ENCODE data around the gene ITGA2. TPM values are rescaled to one million over a fixed set of nuclear protein-coding genes. Genes with fewer than 3 reads are reported as not detected.
"Not testable (repeated sequence)": the region's sequence is repeated elsewhere in the genome, so short reads cannot be mapped to it uniquely, and the experiment has no call there.

Gene ITGA2
- total RNA-seq (2014; rRNA removed; shearing (Covaris generic)): 5.0 and 5.5 TPM in 2 replicates
- polyA plus RNA-seq (2014; cell fraction: nucleus; rRNA removed): 1.4 and 1.9 TPM in 2 replicates

DNA sequence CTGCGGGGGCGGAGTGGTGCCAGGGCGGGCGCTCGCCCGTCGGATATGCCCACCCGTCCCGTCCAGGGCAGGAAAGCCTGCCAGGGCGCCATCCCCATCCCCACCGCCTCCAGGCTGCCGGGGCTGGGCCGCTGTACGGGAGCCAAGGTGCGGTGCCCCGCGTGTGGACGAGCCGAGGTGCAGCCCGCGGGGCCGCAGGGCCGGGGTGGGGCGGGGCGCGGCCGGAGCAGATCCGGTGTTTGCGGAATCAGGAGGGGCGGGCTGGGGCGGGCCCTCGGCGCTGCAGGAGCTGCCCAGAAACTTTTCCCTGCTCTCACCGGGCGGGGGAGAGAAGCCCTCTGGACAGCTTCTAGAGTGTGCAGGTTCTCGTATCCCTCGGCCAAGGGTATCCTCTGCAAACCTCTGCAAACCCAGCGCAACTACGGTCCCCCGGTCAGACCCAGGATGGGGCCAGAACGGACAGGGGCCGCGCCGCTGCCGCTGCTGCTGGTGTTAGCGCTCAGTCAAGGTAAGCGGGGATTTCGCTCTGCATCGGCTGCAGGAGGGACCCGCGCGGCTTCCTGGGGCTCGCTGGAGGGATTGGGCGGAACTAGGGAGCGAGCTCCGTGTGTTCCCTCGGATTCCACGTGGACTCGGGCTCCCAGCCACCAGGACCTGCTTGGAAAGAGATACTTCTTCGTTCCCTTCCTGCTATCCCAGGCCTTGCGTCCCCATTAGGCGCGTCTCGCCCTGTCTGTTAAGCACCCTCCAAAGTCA, at the start of gene ITGA2:
Gene ITGA2 (plus strand): TSS at position 328 of the 756 bp plus-strand sequence. CDS start 117 bp downstream, at position 445.
- peak; percentile 26 for DNase-seq (ENCODE audit: extremely low read depth, low read depth)

DNA sequence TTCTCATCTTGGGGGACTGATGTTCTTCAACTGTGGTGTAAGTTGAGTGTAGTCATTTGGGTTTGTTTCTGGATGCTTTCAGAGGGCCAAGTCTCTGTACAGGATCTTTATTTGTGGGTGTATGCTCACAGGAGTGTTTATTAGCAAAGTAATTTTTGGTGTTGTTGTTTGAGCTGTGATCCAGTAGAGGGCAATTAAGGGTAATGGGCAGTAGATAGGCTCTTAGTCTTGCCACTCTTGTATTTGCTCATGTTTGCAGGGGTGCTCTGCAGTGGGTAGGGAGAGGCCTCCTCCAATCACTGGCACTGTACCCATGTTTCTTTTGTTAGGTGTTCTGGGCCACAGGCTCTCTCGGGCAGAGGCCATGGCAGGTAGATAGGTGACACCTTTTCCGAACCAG, 45.9 kb upstream of the ITGA2 start:
- DNase-seq (ENCODE audit: extremely low read depth, low read depth): no peak

DNA sequence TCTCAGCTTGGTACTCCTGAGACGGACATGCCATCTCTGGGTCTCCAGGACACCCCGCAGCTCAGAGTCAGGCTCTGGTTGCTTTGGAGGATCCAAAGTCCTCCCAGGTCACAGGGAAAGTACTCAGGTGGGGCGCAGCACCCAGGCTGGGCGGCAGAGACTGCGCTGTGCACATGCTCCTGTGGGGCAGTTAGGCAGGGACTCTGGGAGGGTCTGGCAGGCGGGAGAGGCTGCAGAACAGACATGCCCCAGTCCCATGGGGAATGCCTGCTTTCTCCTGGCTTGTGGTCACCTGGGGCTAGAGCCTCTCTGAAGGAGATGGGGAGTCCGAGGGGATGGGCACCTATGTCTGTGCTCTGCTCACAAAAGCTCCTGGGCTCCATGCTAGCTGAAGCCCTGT, 45.3 kb upstream of the ITGA2 start:
- DNase-seq (ENCODE audit: extremely low read depth, low read depth): no peak

DNA sequence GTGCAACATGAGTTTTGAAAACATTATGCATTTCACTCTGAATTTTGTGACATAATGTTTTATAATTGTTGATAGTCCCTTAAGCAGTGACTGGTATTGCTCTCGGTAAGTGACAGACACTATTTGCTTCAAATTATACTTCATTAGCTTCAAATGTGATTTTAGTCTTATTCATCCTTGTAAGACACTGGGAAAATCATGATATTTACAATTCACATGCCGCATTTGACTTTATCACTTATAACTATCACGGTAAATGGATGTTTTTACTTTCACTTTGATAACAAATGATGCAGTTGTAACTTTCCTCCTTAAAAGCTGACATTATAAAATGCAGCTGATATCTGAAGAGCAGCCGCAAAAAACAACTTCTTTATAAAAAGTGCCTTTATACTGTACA, 44.1 kb upstream of the ITGA2 start:
- no peak for DNase-seq (ENCODE audit: extremely low read depth, low read depth)

DNA sequence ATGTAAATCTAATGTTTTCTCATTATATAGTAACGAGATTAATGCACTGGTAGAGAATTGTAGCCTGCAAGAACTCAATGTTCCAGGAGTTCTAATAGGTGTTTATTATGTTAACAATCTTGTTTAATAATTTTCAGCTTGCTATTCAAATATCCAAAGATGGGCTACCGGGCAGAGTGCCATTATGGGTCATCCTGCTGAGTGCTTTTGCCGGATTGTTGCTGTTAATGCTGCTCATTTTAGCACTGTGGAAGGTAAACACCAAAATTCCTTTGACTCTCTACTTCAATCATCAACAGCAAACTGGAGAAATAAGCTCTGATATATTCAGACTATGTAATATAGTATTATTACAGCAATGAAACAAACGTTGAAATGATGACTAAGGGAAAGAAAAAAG, 41.9 kb upstream of the ITGA2 start:
- no peak for DNase-seq (ENCODE audit: extremely low read depth, low read depth)

DNA sequence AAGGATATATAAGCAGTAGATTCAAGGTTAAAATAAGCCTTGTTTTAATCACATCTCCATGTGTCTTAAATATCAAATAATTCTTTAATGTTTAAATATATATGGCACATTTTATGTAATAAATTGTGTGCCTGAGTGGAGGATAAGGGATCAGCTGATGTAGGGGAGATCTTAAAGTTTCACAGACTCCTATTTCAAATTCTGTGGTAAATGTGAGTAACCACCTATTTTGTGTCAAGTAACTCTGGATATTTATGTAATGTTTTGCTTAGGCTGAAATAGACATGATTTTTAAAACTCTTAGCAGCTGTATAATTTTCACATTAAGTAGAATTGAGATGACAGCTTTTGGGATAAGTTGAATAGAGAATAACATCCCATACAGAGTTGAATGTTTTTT, 41.3 kb upstream of the ITGA2 start:
- DNase-seq (ENCODE audit: extremely low read depth, low read depth): no peak

DNA sequence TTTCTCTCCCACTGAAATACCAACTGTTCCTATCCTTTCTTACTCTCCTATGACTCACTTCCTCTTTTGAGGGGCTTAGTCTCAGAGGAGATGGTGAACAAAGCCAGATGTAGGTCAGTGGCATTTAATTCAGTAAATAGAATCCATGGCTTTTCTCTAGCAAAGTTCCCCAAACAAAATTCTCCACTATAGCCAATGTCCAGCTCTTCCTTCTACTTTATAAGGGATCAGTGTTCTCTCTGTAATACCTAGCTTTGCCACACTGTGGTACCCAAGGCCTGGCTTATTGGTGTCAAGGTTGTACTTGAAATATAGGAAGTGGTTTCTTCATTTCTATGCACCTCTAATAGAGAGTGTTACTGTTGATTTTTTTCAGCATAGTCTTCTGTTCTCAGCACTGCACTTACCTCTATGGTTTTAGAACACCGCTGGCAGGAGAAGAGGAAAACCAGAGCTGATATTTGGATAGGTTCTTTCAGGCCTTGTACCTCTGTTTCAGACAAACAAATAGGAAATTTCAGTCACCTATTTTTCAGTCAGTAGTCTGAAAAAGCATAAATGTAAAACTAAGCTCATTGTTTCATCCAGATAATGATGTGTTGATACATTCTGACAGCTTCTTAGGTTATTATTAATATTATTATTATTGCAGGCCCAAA, 40.6 kb upstream of the ITGA2 start:
- DNase-seq (ENCODE audit: extremely low read depth, low read depth): peak; percentile 75

DNA sequence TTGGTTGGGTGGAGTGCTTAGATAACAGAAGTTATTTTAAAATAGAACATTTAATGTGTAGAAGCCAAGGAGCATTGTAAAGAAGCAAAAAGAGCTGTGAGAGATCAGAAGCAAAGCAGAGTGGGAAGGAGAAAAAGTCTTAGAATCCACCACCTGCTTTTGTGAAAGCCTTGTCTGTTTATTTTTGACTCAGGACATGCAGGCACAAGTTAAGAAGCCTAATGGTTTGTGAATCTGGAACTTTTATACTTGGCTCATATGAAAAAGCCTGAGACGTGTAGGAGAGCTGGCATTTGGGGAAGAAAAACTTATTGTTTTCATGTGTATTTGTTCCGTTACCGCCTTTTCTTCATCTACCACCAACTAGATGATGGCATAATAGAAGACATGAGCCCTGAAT, 38.5 kb upstream of the ITGA2 start:
- no peak for DNase-seq (ENCODE audit: extremely low read depth, low read depth)

DNA sequence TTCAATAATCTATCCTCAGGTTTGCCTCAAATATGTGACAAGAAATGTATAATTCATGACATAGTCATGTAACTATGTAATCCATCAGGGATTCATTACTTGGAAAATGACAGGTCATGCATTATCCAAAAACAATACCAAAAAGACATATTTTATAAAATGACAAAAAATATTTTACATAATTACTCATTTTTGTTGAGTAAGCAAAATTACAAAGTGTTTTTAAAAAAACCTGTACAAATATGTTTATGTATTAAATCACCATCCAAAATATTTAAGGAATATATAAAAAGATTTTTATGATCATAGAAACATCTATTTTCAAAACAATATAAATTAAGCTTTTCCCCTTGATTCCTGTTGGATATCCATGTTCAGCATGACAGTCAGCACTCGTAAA, 36.7 kb upstream of the ITGA2 start:
- no peak for DNase-seq (ENCODE audit: extremely low read depth, low read depth)

DNA sequence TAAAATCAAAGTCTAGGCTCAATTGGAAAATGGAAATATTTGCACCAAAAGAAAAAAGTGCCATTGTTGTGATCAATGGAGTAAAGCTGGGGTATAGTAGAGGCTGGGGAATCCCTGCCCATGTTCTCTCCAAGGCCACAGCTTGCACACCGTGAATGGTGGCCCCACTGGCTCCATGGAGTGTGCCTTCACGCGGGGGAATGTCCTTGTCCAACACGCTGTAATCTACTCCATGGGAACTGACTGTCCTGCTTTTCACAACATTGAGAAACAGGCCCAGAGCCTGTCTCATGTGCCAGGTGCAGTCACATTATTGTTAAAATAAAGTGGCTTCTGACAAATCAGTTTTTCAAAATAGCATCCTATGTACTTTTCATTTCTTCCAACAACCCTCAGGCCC, 33.1 kb upstream of the ITGA2 start:
- DNase-seq (ENCODE audit: extremely low read depth, low read depth): no peak

DNA sequence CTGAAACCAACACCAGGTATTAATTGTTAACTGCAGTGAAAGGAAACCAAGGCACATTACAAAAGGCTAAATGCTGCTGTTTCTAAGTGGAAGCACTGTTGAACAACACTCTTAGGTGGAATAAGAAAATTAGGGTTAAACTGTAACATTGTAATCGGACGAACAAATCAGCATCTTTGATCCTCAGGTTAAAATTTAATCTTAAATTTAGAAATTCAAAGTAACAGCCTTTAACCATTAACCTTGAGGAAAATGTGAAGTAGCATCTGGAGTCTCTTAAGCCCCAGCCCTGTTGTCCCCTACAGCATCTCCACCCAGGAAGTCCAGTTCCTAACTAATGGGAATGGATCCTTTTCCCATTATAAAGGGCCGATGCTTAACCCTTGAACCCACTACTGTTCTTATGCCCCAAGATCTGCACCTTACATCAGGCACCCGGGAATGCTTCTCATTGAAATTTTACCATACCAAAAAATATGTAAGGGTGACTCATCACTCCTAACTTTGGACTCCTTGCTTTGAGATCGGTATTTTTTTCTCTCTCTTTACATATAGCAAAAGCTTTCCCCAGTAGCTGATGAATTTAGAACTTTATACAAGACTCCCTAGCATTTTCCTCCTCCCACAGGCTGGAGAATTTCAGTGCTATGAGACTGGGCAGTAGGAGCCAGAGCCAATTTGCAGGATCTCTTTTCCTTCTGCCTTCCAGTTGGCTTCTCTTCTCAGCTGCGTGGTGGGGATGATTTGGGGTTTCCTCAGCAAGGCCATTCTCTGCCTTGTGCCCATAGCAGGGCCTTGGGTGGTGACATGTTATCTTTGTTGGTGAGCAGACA, 32.0 kb upstream of the ITGA2 start:
- no peak for DNase-seq (ENCODE audit: extremely low read depth, low read depth)

DNA sequence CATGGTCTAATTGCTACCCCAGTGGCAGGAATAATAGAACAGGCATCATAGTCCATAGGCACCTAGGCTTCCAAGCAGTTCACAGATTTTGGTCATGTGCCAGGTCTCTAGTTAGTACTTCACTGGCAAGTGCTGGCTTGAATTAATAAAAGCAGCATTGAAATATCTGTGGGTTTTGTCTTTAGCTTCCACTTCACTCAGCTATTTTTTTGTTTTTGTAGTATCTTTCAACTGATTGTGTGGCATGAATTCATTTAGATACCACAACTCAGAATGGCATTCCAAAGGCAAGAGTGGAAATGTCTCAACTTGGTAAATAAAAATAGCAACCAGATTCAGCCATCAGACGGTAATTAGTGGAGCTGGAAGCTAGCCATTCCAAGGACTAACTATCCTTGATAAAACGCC, 27.9 kb upstream of the ITGA2 start:
- DNase-seq (ENCODE audit: extremely low read depth, low read depth): no peak

DNA sequence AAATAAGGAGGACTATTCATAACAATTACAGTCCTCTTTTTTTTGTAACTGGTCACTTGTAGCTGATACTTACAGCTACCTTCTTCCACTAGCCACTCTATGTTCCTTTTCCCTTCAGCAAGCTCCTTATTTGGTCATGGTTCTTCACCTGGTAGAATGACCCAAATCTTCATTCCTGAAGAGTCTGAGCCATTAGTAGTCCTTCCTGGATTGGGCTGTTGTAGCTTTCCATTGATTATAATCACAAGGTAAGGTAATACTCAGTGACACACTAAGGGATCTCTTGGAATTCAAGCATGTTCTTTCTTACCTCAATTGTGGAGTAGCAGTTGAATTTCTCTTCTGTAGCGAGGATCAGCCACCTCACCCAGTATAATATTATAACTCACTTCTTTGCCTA, 25.5 kb upstream of the ITGA2 start:
- DNase-seq (ENCODE audit: extremely low read depth, low read depth): no peak

DNA sequence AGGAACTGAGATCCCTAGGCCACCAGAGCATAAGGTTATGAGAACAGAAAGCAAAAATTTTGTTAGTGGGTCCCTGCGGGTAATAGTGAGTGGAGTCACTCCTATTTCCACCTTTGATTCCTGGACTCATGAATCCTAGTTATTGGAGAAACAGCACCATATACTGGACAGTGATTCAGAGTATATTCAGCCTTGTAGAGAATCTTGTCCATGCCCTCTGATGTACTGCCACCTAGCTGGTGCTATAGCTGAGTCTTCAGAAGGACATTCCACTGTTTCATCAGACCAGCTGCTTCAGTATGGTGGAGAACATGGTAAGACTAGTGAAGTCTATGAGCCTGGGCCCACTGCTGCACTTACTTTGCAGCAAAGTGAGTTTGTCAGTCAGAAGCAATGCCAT, 25.0 kb upstream of the ITGA2 start:
- no peak for DNase-seq (ENCODE audit: extremely low read depth, low read depth)

DNA sequence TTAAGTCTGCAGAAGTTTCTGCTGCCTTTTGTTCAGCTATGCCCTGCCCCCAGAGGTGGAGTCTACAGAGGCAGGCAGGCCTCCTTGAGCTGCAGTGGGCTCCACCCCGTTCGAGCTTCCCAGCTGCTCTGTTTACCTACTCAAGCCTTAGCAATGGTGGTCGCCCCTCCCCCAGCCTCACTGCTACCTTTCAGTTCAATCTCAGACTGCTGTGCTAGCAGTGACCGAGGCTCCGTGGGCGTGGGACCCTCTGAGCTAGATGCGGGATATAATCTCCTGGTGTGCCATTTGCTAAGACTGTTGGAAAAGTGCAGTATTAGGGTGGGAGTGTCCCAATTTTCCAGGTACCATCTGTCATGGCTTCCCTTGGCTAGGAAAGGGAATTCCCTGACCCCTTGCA, 13.0 kb upstream of the ITGA2 start:
- DNase-seq (ENCODE audit: extremely low read depth, low read depth): not testable (repeated sequence)

DNA sequence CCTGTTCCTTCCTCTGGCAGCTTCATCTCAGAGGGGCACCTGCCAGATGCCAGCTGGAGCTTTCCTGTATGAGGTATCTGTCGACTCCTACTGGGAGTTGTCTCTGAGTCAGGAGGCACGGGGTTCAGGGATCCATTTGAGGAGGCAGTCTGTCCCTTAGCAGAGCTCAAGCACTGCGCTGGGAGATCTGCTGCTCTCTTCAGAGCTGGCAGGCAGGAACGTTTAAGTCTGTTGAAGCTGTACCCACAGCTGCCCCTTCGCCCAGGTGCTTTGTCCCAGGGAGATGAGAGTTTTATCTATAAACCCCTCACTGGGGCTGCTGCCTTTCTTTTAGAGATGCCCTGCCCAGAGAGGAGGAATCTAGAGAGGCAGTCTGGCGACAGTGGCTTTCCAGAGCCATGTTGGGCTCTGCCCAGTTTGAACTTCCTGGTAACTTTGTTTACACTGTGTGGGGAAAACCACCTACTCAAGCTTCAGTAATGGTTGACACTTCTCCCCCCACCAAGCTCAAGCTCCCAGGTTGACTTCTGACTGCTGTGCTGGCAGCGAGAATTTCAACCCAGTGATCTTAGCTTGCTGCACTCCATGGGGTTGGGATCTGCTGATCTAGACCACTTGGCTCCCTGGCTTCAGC, 11.8 kb upstream of the ITGA2 start:
- no peak for DNase-seq (ENCODE audit: extremely low read depth, low read depth)

DNA sequence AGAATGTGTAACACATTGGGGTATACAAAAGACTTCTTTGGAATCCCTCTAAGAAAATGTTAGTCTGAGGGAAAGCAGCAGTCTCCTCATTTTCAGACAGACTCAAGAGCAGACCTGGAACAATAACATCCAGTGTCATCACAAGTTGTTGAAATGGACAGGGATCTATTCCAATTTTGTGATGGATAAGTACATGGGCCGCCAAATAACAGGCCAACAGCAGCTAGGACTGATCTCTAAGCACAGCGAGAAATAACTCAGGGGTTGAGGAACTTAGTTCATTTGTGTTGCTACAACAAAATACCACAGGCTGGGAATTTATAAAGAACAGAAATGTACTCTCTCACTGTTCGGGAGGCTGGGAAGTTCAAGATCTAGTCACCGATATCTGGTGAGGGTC, 7.6 kb upstream of the ITGA2 start:
- DNase-seq (ENCODE audit: extremely low read depth, low read depth): no peak

DNA sequence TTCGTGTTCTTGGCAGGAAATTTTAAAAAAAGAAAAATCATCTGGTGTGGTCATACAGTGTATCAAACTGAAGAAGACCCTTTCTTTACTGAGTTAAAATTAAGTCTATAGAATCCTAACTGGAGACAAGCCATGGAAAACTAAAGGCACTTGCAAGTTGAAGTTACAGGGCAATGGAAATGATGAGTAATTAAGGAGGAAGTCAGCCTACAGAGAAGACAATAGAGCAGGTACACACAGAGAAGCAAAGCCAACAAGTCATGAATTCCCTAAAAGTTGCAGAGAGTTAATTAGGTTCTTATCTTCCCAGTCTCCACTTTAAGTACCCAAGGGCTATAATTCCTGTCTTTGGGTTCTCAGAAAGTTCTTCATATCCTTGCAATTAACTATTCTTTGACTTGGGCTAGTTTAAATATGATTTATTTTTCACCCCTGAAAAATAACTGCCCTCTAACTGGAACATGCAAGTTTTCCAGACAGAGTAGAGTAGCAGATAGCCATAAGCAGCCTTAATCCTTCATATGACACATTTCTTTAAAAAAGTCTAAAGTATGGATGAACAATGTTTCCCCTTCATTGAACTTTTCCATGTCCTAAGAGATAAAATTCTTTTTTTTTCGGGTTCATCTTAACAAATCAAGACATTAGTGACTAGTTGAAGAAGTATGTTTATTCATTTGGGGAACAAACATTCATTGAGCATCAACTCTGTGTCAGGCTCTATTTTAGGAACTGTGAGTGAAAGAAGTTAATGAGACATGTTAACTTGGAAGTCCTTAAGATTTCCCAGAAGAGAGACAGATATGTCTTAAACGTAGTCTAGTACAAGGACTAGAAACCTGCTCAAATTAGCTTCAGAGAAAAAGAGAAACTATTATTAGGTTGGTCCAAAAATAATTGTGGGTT, 5.2 kb upstream of the ITGA2 start:
- DNase-seq (ENCODE audit: extremely low read depth, low read depth): no peak

DNA sequence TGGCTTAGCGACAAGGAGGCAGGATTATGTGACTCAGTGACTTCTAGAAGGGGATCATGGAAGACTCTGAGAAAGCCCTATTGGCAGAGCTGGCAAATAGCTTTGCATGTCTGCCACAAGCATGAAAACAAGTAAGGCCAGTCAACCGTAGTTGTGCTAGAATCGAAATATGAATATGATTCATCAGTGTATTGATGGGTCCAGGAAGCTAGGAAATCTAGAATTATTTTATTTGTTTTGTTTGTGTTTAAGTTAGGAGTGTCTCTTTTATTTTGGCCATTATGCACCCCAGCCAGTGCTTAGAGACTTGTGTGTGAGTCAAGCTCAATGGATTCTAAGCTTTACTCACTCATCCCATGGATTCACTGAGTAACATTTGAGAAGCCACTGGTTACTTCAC, 3.8 kb upstream of the ITGA2 start:
- DNase-seq (ENCODE audit: extremely low read depth, low read depth): no peak

All from NCI-H460 (cell line).